Mesendoderm (in vitro differentiated cells): Measurements from ENCODE around the gene ZDHHC8.

Experiments
- DNase-seq: peaks from one replicate; pipeline ENCODE4 v3.0.0; 2013
- H2AK5ac ChIP-seq: 2 replicates; pipeline ENCODE4 v1.6.1; 2013; ENCODE audit warnings: low read length, inconsistent platforms
- H2BK120ac ChIP-seq: 2 replicates; pipeline ENCODE4 v1.6.1; 2013; ENCODE audit warnings: low read depth, mild to moderate bottlenecking, low read length, moderate library complexity, mixed read lengths
- H2BK15ac ChIP-seq: replicated peaks from 2 replicates; pipeline ENCODE4 v1.6.1; 2013; ENCODE audit warnings: low read depth, mild to moderate bottlenecking, moderate library complexity
- H2BK5ac ChIP-seq: 2 replicates; pipeline ENCODE4 v1.6.1; 2013; ENCODE audit warnings: low read length, inconsistent platforms
- H3K18ac ChIP-seq: 2 replicates; pipeline ENCODE4 v1.6.1; 2013; ENCODE audit warnings: mild to moderate bottlenecking, low read length, mixed read lengths
- H3K23ac ChIP-seq: one replicate; pipeline ENCODE4 v1.6.1; 2013; ENCODE audit warnings: low read length
- H3K27ac ChIP-seq: 2 replicates; pipeline ENCODE4 v1.5.1; 2013; ENCODE audit warnings: low read depth, mild to moderate bottlenecking, inconsistent platforms, low read length, moderate library complexity
- H3K27me3 ChIP-seq: 2 replicates; pipeline ENCODE4 v1.6.1; 2013; ENCODE audit warnings: low read length, control low read depth, mild to moderate bottlenecking, inconsistent platforms; ENCODE audit not compliant: insufficient read depth, poor library complexity
- H3K36me3 ChIP-seq: 2 replicates; pipeline ENCODE4 v1.6.1; 2013; ENCODE audit warnings: low read length, inconsistent platforms; ENCODE audit not compliant: control insufficient read depth, insufficient read depth
- H3K4ac ChIP-seq: one replicate; pipeline ENCODE4 v1.6.1; 2013; ENCODE audit warnings: low read depth, mild to moderate bottlenecking, low read length, moderate library complexity
- H3K4me1 ChIP-seq: 2 replicates; pipeline ENCODE4 v1.6.1; 2013; ENCODE audit warnings: low read depth, low read length, inconsistent platforms; ENCODE audit not compliant: control insufficient read depth
- H3K4me2 ChIP-seq: 2 replicates; pipeline ENCODE4 v1.6.1; 2013; ENCODE audit warnings: low read length
- H3K4me3 ChIP-seq: 2 replicates; pipeline ENCODE4 v1.5.1; 2013; ENCODE audit warnings: mild to moderate bottlenecking, low read length
- H3K56ac ChIP-seq: one replicate; pipeline ENCODE4 v1.6.1; 2013; ENCODE audit warnings: low read length
- H3K79me1 ChIP-seq: 2 replicates; pipeline ENCODE4 v1.6.1; 2013; ENCODE audit warnings: low read length, inconsistent platforms
- H3K79me2 ChIP-seq: 2 replicates; pipeline ENCODE4 v1.6.1; 2013; ENCODE audit warnings: mild to moderate bottlenecking, low read length; ENCODE audit not compliant: control insufficient read depth, insufficient read depth
- H3K9ac ChIP-seq: 2 replicates; pipeline ENCODE4 v1.6.1; 2013; ENCODE audit warnings: low read length, inconsistent platforms
- H4K5ac ChIP-seq: one replicate; pipeline ENCODE4 v1.6.1; 2013; ENCODE audit warnings: low read length
- H4K8ac ChIP-seq: one replicate; pipeline ENCODE4 v1.6.1; 2013; ENCODE audit warnings: low read depth, mild to moderate bottlenecking, control low read depth, low read length, moderate library complexity
- WGBS: extraction: QIAGEN DNeasy Blood & Tissue Kit; methylation state at CpG from one replicate; pipeline ENCODE4 v1.1.7; 2013; ENCODE audit warnings: low lambda C conversion rate, missing lambda C conversion rate; ENCODE audit not compliant: insufficient coverage; ENCODE audit errors: extremely low coverage; 5-methylcytosine and 5-hydroxymethylcytosine counted together

The ZDHHC8 gene

GRCh38 chr22:20146777-20147176, 15.2 kb downstream of the ZDHHC8 start:
- no peaks in the 10 kb centered on the region for H3K4me1 ChIP-seq
- no peak overlapping the region for H2BK15ac ChIP-seq
- no peak overlapping the region for H3K27ac ChIP-seq
- H3K4ac ChIP-seq = no peak overlapping the region
- H3K56ac ChIP-seq = no peak overlapping the region
- H3K27me3 ChIP-seq = no peaks in the 10 kb centered on the region
- H3K9ac ChIP-seq = no peak overlapping the region
- no CpG with 5 or more reads among the region's 22 CpGs for WGBS
- H3K18ac ChIP-seq = no peak overlapping the region
- H2BK5ac ChIP-seq = no peak overlapping the region
- H3K79me1 ChIP-seq = no peaks in the 10 kb centered on the region
- H3K79me2 ChIP-seq = no peaks in the 10 kb centered on the region
- no peak for DNase-seq
- H3K4me2 ChIP-seq = no peak overlapping the region
- no peak overlapping the region for H3K4me3 ChIP-seq
- H3K23ac ChIP-seq = no peak overlapping the region
- no peak overlapping the region for H4K8ac ChIP-seq
- no peaks in the 10 kb centered on the region for H3K36me3 ChIP-seq
- no peak overlapping the region for H2AK5ac ChIP-seq
- no peak overlapping the region for H2BK120ac ChIP-seq
- H4K5ac ChIP-seq = no peak overlapping the region

- no peak overlapping the region for H3K18ac ChIP-seq
- H3K23ac ChIP-seq = no peak overlapping the region
- no peaks in the 10 kb centered on the region for H3K27me3 ChIP-seq
- no peak overlapping the region for H3K27ac ChIP-seq
- no peaks in the 10 kb centered on the region for H3K79me2 ChIP-seq
- no CpG with 5 or more reads among the region's 14 CpGs for WGBS
- H2BK15ac ChIP-seq = no peak overlapping the region
- no peak overlapping the region for H3K9ac ChIP-seq
- DNase-seq = no peak
- no peak overlapping the region for H4K8ac ChIP-seq
- H3K36me3 ChIP-seq = no peaks in the 10 kb centered on the region
- H2BK120ac ChIP-seq = no peak overlapping the region
- H2AK5ac ChIP-seq = no peak overlapping the region
- no peak overlapping the region for H3K56ac ChIP-seq
- no peak overlapping the region for H3K4me3 ChIP-seq
- no peak overlapping the region for H2BK5ac ChIP-seq
- no peak overlapping the region for H4K5ac ChIP-seq
- no peaks in the 10 kb centered on the region for H3K4me1 ChIP-seq
- no peaks in the 10 kb centered on the region for H3K79me1 ChIP-seq
- H3K4ac ChIP-seq = no peak overlapping the region
- H3K4me2 ChIP-seq = no peak overlapping the region
Measured at GRCh38 chr22:20147237-20147988, 15.8 kb downstream of the ZDHHC8 start.

GRCh38 chr22:20148414-20148813, 16.8 kb downstream of the ZDHHC8 start:
- Histone ChIP-seq H2BK5ac (no peak overlapping the region), H4K5ac (no peak overlapping the region), H3K9ac (no peak overlapping the region), H3K4ac (no peak overlapping the region), H2BK120ac (no peak overlapping the region), H3K36me3 (no peaks in the 10 kb centered on the region), H4K8ac (no peak overlapping the region), H2BK15ac (no peak overlapping the region), H3K56ac (no peak overlapping the region), H3K79me1 (no peaks in the 10 kb centered on the region), H3K4me3 (no peak overlapping the region), H3K23ac (no peak overlapping the region), H3K4me2 (no peak overlapping the region), H3K79me2 (no peaks in the 10 kb centered on the region), H3K27me3 (no peaks in the 10 kb centered on the region), H2AK5ac (no peak overlapping the region), H3K27ac (no peak overlapping the region), H3K4me1 (no peaks in the 10 kb centered on the region), H3K18ac (no peak overlapping the region)
- WGBS = no CpG with 5 or more reads among the region's 18 CpGs
- no peak for DNase-seq

GRCh38 chr22:20149257-20150250, 17.9 kb downstream of the ZDHHC8 start:
- Histone ChIP-seq H3K23ac (no peak overlapping the region), H2BK120ac (no peak overlapping the region), H3K79me1 (no peaks in the 10 kb centered on the region), H2BK5ac (no peak overlapping the region), H4K8ac (no peak overlapping the region), H3K18ac (no peak overlapping the region), H3K79me2 (no peaks in the 10 kb centered on the region), H3K4me3 (no peak overlapping the region), H3K4ac (no peak overlapping the region), H4K5ac (no peak overlapping the region), H3K4me2 (no peak overlapping the region), H3K27ac (no peak overlapping the region), H3K27me3 (no peaks in the 10 kb centered on the region), H2AK5ac (no peak overlapping the region), H3K56ac (no peak overlapping the region), H3K9ac (no peak overlapping the region), H2BK15ac (no peak overlapping the region), H3K4me1 (no peaks in the 10 kb centered on the region), H3K36me3 (no peaks in the 10 kb centered on the region)
- no peak for DNase-seq
- WGBS = no CpG with 5 or more reads among the region's 32 CpGs

- Histone ChIP-seq H3K36me3 (no peaks in the 10 kb centered on the region), H3K27me3 (no peaks in the 10 kb centered on the region), H3K18ac (no peak within 1 kb of the TSS), H3K4me3 (no peak within 1 kb of the TSS), H3K4me1 (no peaks in the 10 kb centered on the region), H2BK120ac (no peak within 1 kb of the TSS), H3K9ac (no peak within 1 kb of the TSS), H3K4ac (no peak within 1 kb of the TSS), H2AK5ac (no peak within 1 kb of the TSS), H3K79me1 (no peaks in the 10 kb centered on the region), H3K27ac (no peak within 1 kb of the TSS), H4K5ac (no peak within 1 kb of the TSS), H2BK5ac (no peak within 1 kb of the TSS), H3K4me2 (no peak within 1 kb of the TSS), H2BK15ac (no peak within 1 kb of the TSS), H3K23ac (no peak within 1 kb of the TSS), H3K56ac (no peak within 1 kb of the TSS), H4K8ac (no peak within 1 kb of the TSS), H3K79me2 (no peaks in the 10 kb centered on the region)
- WGBS = no CpG with 5 or more reads among the region's 14 CpGs
- DNase-seq = no peak
Measured at GRCh38 chr22:20150381-20151275, 19.0 kb downstream of the ZDHHC8 start, which contains the start of gene CCDC188. TSS of gene CCDC188 (minus strand) at chr22:20151055. CDS start at chr22:20150986, 69 bp downstream.
